Measurements from ENCODE around the gene AK9.
"Not testable (repeated sequence)": the region's sequence is repeated elsewhere in the genome, so short reads cannot be mapped to it uniquely, and the experiment has no call there.

AK9 gene

DNA sequence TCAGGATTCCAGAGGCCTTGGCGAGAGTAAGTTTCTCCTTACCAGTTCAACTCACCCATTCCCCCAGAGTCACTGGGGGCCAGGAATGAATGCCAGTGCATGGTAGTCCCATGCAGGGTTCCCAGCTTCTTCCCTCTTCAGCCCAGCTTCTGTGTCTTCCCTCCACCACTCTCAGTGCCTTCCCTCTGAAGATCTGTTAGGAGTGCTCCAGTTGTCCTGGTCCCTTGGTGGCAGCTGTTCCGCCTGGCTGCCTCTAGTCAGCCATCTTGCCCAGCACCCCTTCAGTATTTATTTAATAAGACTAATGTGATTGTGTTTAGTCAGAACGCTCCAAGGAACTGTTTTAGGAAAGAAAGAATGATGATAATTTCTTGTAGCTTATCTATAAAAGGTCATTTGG lies 23.2 kb upstream of the AK9 start:
- no peak for TF ChIP-seq CTCF (IDR thresholded peaks at IDR 0.05; ENCODE audit: insufficient read depth, missing control alignments)
- FAIRE-seq: no peak
- no peak for DNase-seq (ENCODE audit: insufficient read length, low spot score)

GRCh38 chr6:109713097-109713496 lies 22.1 kb upstream of the AK9 start:
- no peak for FAIRE-seq
- no peak for DNase-seq (ENCODE audit: insufficient read length, low spot score)
- TF ChIP-seq CTCF (IDR thresholded peaks at IDR 0.05; ENCODE audit: insufficient read depth, missing control alignments): no peak

DNA sequence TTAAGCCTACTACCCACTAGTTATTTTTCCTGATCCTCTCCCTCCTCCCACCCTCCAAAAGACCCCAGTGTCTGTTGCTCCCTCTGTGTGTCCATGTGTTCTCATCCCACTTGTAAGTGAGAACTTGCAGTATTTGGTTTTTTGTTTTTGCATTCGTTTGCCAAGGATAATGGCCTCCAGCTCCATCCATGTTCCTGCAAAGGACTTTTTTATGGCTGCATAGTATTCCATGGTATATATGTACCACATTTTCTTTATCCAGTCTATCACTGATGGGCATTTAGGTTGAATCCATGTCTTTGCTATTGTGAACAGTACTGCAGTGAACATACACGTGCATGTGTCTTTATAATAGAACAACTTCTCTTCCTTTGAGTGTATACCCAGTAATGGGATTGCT lies 17.1 kb upstream of the AK9 start:
- DNase-seq (ENCODE audit: insufficient read length, low spot score); FAIRE-seq: not testable (repeated sequence)

DNA sequence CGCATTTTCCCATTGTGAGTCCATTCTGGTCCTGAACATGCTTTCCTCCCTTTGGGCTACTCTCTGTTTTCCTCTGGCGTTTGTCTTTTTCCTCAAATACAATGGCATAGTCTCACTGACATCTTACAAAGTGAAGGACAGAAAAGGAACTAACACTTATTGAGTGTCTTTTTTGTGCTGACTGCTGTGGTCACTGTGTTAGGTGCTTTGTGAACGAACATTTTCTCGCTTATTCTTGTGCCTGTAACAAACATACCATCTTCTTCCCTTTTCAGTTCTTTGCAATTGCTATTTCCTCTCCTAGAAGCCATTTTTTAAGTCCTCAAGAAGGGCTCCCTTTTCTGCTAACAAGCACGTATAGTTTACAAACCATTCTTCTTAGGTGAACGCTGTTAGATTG lies 15.5 kb upstream of the AK9 start:
- no peak for TF ChIP-seq CTCF (IDR thresholded peaks at IDR 0.05; ENCODE audit: insufficient read depth, missing control alignments)
- no peak for DNase-seq (ENCODE audit: insufficient read length, low spot score)
- FAIRE-seq: no peak

GRCh38 chr6:109705258-109705657 lies 14.3 kb upstream of the AK9 start:
- FAIRE-seq (peak; percentile 96), DNase-seq (ENCODE audit: insufficient read length, low spot score) (no peak)
- TF ChIP-seq CTCF (IDR thresholded peaks at IDR 0.05; ENCODE audit: insufficient read depth, missing control alignments): peak; percentile 99

- TF ChIP-seq CTCF (IDR thresholded peaks at IDR 0.05; ENCODE audit: insufficient read depth, missing control alignments): no peak
- FAIRE-seq (no peak), DNase-seq (ENCODE audit: insufficient read length, low spot score) (no peak)
Measured at GRCh38 chr6:109702791-109703190, 11.8 kb upstream of the AK9 start.

- FAIRE-seq (no peak), DNase-seq (ENCODE audit: insufficient read length, low spot score) (no peak)
- no peak for TF ChIP-seq CTCF (IDR thresholded peaks at IDR 0.05; ENCODE audit: insufficient read depth, missing control alignments)
Measured at GRCh38 chr6:109701774-109702173, 10.8 kb upstream of the AK9 start.

GRCh38 chr6:109701221-109701620 lies 10.2 kb upstream of the AK9 start:
- DNase-seq (ENCODE audit: insufficient read length, low spot score): no peak
- TF ChIP-seq CTCF (IDR thresholded peaks at IDR 0.05; ENCODE audit: insufficient read depth, missing control alignments): no peak
- FAIRE-seq: no peak
